OCI-LY7 (cell line): ENCODE measurements around the gene RAD51B. TPM values are rescaled to one million over a fixed set of nuclear protein-coding genes. Genes with fewer than 3 reads are reported as not detected.
A peak's percentile ranks its signal among the peaks of the same experiment; 100 is the strongest.

ENCODE experiments used
- BruUV-seq: library from RNA; stranded (reverse); fragments of 400-500 nt; replicated peaks from 2 replicates; lab custom pipeline; 2021; lab: Mats Ljungman, UMichigan
- CTCF ChIA-PET: fragments of 300-600 bp; sonication (Branson Sonifier 250); formaldehyde crosslinking; loops from one replicate; lab custom pipeline; 2022; ENCODE audit warnings: antibody characterized with exemption; ENCODE audit not compliant: unreplicated experiment; lab: Charles Lee
- POLR2A ChIA-PET: fragments of 300-600 bp; sonication (Branson Sonifier 250); formaldehyde crosslinking; loops from one replicate; lab custom pipeline; 2022; ENCODE audit warnings: antibody characterized with exemption; lab: Charles Lee
- DNase-seq: peaks from one replicate; pipeline ENCODE4 v3.0.0-alpha.2; 2015; ENCODE audit warnings: low spot score
- H2AFZ ChIP-seq: fragments of 200-600 bp; sonication (generic), shearing (Covaris generic); 2 replicates; pipeline ENCODE4 v1.6.1; 2014; ENCODE audit warnings: mild to moderate bottlenecking, antibody characterized with exemption, low read length, moderate library complexity
- H3K27ac ChIP-seq: fragments of 200-600 bp; sonication (generic); 2 replicates; pipeline ENCODE4 v1.5.1; 2014; ENCODE audit warnings: mixed run types, low read depth, mild to moderate bottlenecking, moderate library complexity, low read length, inconsistent platforms; ENCODE audit not compliant: poor library complexity, severe bottlenecking
- H3K36me3 ChIP-seq: fragments of 200-600 bp; sonication (generic); 2 replicates; pipeline ENCODE4 v1.6.1; 2014; ENCODE audit warnings: mild to moderate bottlenecking, antibody characterized with exemption, low read length, moderate library complexity, mixed read lengths; ENCODE audit not compliant: insufficient read depth
- H3K4me1 ChIP-seq: fragments of 200-600 bp; sonication (generic); 2 replicates; pipeline ENCODE4 v1.5.1; 2014; ENCODE audit warnings: mild to moderate bottlenecking, low read length; ENCODE audit not compliant: insufficient read depth, poor library complexity, severe bottlenecking
- H3K4me2 ChIP-seq: fragments of 200-600 bp; sonication (generic); 2 replicates; pipeline ENCODE4 v1.6.1; 2014; ENCODE audit warnings: mild to moderate bottlenecking, low read length
- H3K4me3 ChIP-seq: fragments of 200-600 bp; sonication (generic); 2 replicates; pipeline ENCODE4 v1.5.1; 2014; ENCODE audit warnings: mild to moderate bottlenecking, low read depth, low read length; ENCODE audit not compliant: poor library complexity, severe bottlenecking
- H3K79me2 ChIP-seq: fragments of 200-600 bp; sonication (generic); 2 replicates; pipeline ENCODE4 v1.6.1; 2016; ENCODE audit warnings: low read depth, mild to moderate bottlenecking, low read length, moderate library complexity, mixed read lengths; ENCODE audit not compliant: insufficient read depth
- H3K9me2 ChIP-seq: fragments of 200-600 bp; sonication (generic); 2 replicates; pipeline ENCODE4 v1.6.1; 2016; ENCODE audit warnings: mild to moderate bottlenecking, low read length, mixed read lengths; ENCODE audit not compliant: insufficient read depth
- H3K9me3 ChIP-seq: fragments of 200-600 bp; sonication (generic); 2 replicates; pipeline ENCODE4 v1.6.1; 2014; ENCODE audit warnings: mild to moderate bottlenecking, mixed run types, low read length, mixed read lengths
- H4K20me1 ChIP-seq: fragments of 200-600 bp; sonication (generic); 2 replicates; pipeline ENCODE4 v1.6.1; 2014; ENCODE audit warnings: mild to moderate bottlenecking, antibody characterized with exemption, low read length, moderate library complexity, mixed read lengths; ENCODE audit not compliant: insufficient read depth
- EZH2phosphoT487 ChIP-seq: fragments of 200-600 bp; sonication (generic); IDR thresholded peaks from 2 replicates; pipeline ENCODE4 v1.6.1; 2018; ENCODE audit warnings: low read depth, borderline replicate concordance, mild to moderate bottlenecking, mixed run types, antibody characterized with exemption, low read length, moderate library complexity, mixed read lengths
- intact Hi-C: fragments of 100-400 bp; cut with micrococcal nuclease; formaldehyde crosslinking; loops from one replicate; pipeline ENCODE4 v1.10.0; 2022; ENCODE audit not compliant: unreplicated experiment
- total RNA-seq, 2 experiments: library from RNA; depleted of rRNA in 1 of 2; stranded (reverse); fragments of >200 nt in 1 of 2; shearing (Covaris generic) in 1 of 2; gene quantifications; 2 replicates each; pipeline ENCODE4 v1.2.3, GENCODE V29; 2014 to 2022
- TF ChIP-seq, protein P1 (sequence below): fragments of 200-600 bp; sonication (generic); conservative IDR thresholded peaks from 2 replicates; pipeline ENCODE4 v1.5.1; 2014; ENCODE audit warnings: mild to moderate bottlenecking, antibody characterized with exemption, low read length, moderate library complexity, mixed read lengths

The RAD51B gene
- total RNA-seq, 2 experiments from 2014 or later: 41.4 to 89.9 TPM

DNA sequence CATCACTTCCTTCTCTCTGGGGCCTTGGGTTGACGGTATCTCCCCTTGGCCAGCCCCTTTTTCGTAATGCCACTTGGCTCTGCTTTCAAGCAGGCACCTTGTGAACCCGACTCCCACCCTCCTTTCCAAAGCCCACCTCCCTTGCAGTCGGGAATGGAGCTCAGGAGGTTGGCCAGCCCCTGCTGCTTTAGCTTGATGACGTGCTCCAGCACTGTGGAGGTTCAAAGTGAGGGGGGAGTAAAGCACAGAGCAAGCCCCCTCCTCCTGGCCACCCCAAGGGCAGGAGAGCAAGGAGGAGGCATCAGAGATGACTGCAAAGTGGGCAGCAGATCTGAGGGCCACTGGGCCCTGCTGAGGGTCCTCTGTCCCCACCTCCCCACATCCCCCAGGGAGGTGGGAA lies 869.9 kb downstream of the RAD51B start:
- Histone ChIP-seq H3K4me2 (peak overlapping the region; percentile 77), H4K20me1 (no peaks in the 10 kb centered on the region), H3K9me2 (no peaks in the 10 kb centered on the region), H3K36me3 (no peaks in the 10 kb centered on the region), H3K4me1 (peaks cover 68% of the 10 kb centered on the region), H3K4me3 (peak overlapping the region; percentile 43), H3K27ac (peak overlapping the region; percentile 84), H3K79me2 (no peaks in the 10 kb centered on the region), H2AFZ (peak overlapping the region; percentile 45; the same call in 1 of the 2 replicates), H3K9me3 (no peaks in the 10 kb centered on the region)
- ChIA-PET CTCF (interaction anchor here (0.7 to 1.0 kb wide), 3 partner anchors 71 to 117 kb away, joined by 3 to 4 read pairs (median 3); no protein-coding TSS in a partner anchor), POLR2A (interaction anchor here (1.1 to 2.3 kb wide), 4 partner anchors 12 to 317 kb away, joined by 3 to 16 read pairs (median 6); no protein-coding TSS in a partner anchor)
- no TSS peak for BruUV-seq
- no peak for DNase-seq
- intact Hi-C loops: loop anchor here (5.0 kb wide), 1 partner anchor 422 kb away; no protein-coding TSS in a partner anchor
- TF ChIP-seq EZH2phosphoT487: no peak
- TF ChIP-seq, protein P1, sequence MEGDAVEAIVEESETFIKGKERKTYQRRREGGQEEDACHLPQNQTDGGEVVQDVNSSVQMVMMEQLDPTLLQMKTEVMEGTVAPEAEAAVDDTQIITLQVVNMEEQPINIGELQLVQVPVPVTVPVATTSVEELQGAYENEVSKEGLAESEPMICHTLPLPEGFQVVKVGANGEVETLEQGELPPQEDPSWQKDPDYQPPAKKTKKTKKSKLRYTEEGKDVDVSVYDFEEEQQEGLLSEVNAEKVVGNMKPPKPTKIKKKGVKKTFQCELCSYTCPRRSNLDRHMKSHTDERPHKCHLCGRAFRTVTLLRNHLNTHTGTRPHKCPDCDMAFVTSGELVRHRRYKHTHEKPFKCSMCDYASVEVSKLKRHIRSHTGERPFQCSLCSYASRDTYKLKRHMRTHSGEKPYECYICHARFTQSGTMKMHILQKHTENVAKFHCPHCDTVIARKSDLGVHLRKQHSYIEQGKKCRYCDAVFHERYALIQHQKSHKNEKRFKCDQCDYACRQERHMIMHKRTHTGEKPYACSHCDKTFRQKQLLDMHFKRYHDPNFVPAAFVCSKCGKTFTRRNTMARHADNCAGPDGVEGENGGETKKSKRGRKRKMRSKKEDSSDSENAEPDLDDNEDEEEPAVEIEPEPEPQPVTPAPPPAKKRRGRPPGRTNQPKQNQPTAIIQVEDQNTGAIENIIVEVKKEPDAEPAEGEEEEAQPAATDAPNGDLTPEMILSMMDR: no peak

DNA sequence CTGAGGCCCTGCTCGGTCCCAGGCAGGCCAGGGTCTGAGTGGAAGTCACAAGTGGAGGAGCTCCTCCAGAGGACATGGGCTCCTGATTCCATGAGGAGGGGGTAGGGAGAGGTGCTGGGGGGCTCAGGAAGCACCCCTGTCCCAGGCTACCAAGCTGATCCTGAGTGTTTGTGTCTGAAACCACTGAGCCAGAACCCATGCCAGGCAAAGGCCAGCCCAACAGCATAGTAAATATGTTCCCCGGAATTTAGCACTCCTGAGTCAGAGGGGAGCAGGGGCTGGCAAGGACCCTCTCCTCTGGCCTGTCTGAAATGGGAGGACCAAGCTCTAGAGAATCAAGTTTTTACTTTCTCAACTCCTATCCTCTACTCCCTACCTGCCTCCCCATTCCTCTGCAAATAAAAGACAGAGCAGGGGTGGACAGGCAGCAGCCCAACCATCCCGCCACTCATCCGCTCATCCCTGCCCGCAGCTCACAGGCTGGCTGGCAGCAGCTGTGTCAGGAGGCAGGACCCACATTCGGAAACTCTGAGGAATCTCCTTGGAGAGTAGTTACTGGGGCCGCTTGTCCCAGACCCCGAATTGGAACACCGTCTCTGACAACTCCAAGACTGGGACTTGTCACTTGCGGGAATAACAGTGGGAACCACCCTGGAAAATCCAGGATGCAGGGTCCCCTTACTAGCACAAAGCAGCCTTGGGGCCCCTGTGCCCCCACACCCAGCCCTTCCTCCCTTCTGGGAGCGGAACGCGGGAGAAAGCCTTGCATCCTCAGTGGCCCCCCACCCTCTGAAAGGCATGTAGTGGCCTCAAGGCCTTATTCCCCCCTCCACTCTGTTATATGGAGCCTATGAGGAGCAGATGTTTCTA lies 870.7 kb downstream of the RAD51B start:
- CTCF ChIA-PET: no interaction called here
- Histone ChIP-seq H3K4me2 (peak overlapping the region; percentile 77), H3K27ac (peak overlapping the region; percentile 84), H2AFZ (no peak overlapping the region), H3K9me3 (no peaks in the 10 kb centered on the region), H3K9me2 (no peaks in the 10 kb centered on the region), H4K20me1 (no peaks in the 10 kb centered on the region), H3K79me2 (no peaks in the 10 kb centered on the region), H3K4me1 (peaks cover 68% of the 10 kb centered on the region), H3K36me3 (no peaks in the 10 kb centered on the region), H3K4me3 (no peak overlapping the region)
- BruUV-seq: no TSS peak
- DNase-seq: no peak
- TF ChIP-seq, protein P1: no peak
- TF ChIP-seq EZH2phosphoT487: no peak
- POLR2A ChIA-PET: interaction anchor here (1.8 to 2.3 kb wide), 2 partner anchors 12 to 101 kb away, joined by 8 to 16 read pairs; no protein-coding TSS in a partner anchor
- intact Hi-C loops: no loop called here
